Psoas muscle (tissue), 8 donors: ENCODE measurements around the gene CPNE2. TPM values are rescaled to one million over a fixed set of nuclear protein-coding genes. Genes with fewer than 3 reads are reported as not detected.
A peak's percentile ranks its signal among the peaks of the same experiment; 100 is the strongest.

Experiments
- ATAC-seq, 4 donors: fragments of 200-7000 bp; cut with Tn5 transposase; one replicate each; pipeline ENCODE4 v1.9.1; 2020; ENCODE audit warnings: moderate library complexity in 3 of 4, mild to moderate bottlenecking in 2 of 4
- DNase-seq, 2 donors: peaks; one replicate each; pipeline ENCODE4 v3.0.0-alpha.2; 2020
- H3K27ac ChIP-seq: fragments of 200-600 bp; one replicate; pipeline ENCODE4 v1.8.0; 2022
- H3K27me3 ChIP-seq, 3 donors: fragments of 200-600 bp in 1 of 3; one replicate each; pipeline versions ENCODE4 v1.6.1 to v1.8.0; 2013 to 2022; ENCODE audit warnings: low read length in 2 of 3, mild to moderate bottlenecking in 2 of 3, moderate library complexity in 1 of 3; ENCODE audit not compliant: insufficient read depth in 3 of 3
- H3K36me3 ChIP-seq, 2 donors: fragments of 200-600 bp in 1 of 2; one replicate each; pipeline versions ENCODE4 v1.6.1 to v1.8.0; 2013 to 2022; ENCODE audit warnings: low read depth in 1 of 2, mild to moderate bottlenecking in 1 of 2, moderate library complexity in 1 of 2; ENCODE audit not compliant: insufficient read depth in 1 of 2
- H3K4me1 ChIP-seq: fragments of 200-600 bp; one replicate; pipeline ENCODE4 v1.8.0; 2022
- H3K4me3 ChIP-seq: fragments of 200-600 bp; one replicate; pipeline ENCODE4 v1.8.0; 2022; ENCODE audit warnings: mild to moderate bottlenecking
- H3K9me3 ChIP-seq: fragments of 200-600 bp; one replicate; pipeline ENCODE4 v1.8.0; 2022
- WGBS, 3 donors: extraction: QIAGEN DNeasy Blood & Tissue Kit; methylation state at CpG; one replicate each; pipeline versions ENCODE4 v1.1.6 to v1.1.7; 2013; 5-methylcytosine and 5-hydroxymethylcytosine counted together
- intact Hi-C, 2 donors: fragments of 100-400 bp; cut with DNase I; formaldehyde crosslinking; loops; one replicate each; pipeline versions ENCODE4 v1.11.0 to v1.14.2; 2022
- polyA plus RNA-seq, 3 donors: library from polyadenylated mRNA; stranded (reverse); fragments of 200-250 nt; gene quantifications; one replicate each; pipeline ENCODE4 v1.2.3, GENCODE V29; 2013
- total RNA-seq, 4 donors: library from RNA; stranded (reverse); fragmentation: NEBNext Ultra II Directional in 2 of 4; extraction: Animal tissue kit (Norgen Biotek cat#: 25700) in 2 of 4; gene quantifications; one replicate each; pipeline versions ENCODE4 v1.2.1 to v1.2.4, GENCODE V29; 2021 to 2023
- TF ChIP-seq, protein P1 (sequence below): fragments of 200-600 bp; IDR thresholded peaks from one replicate; pipeline ENCODE4 v1.8.0; 2022; ENCODE audit warnings: antibody characterized with exemption
- donor health status: healthy with polysubstance abuse.
- donor health status: DM: no; HTN: no; CAD: no; lungs with moderate emphysema.
- donor health status: Bipolar disorder and iron deficiency.
- donor health status: healthy.
- donor health status: DM: yes; HTN: yes; CAD: no.
- donor health status: DM: no; HTN: no; CAD: no.
- donor health status: DM: no; HTN: no; CAD: no.
- donor health status: DM: yes; HTN: yes; CAD: no.

CPNE2 gene
- total and polyA plus RNA-seq, 7 donors: 8.1 to 16.9 (median 12.4) TPM

GRCh38 chr16:57148481-57148880 lies 56.1 kb downstream of the CPNE2 start:
- intact Hi-C loops: loop anchor here in 1 of 2 donors (10.0 kb wide), 1 partner anchor 54 kb away; the partner anchor contains the start of gene CPNE2
- TF ChIP-seq, protein P1, sequence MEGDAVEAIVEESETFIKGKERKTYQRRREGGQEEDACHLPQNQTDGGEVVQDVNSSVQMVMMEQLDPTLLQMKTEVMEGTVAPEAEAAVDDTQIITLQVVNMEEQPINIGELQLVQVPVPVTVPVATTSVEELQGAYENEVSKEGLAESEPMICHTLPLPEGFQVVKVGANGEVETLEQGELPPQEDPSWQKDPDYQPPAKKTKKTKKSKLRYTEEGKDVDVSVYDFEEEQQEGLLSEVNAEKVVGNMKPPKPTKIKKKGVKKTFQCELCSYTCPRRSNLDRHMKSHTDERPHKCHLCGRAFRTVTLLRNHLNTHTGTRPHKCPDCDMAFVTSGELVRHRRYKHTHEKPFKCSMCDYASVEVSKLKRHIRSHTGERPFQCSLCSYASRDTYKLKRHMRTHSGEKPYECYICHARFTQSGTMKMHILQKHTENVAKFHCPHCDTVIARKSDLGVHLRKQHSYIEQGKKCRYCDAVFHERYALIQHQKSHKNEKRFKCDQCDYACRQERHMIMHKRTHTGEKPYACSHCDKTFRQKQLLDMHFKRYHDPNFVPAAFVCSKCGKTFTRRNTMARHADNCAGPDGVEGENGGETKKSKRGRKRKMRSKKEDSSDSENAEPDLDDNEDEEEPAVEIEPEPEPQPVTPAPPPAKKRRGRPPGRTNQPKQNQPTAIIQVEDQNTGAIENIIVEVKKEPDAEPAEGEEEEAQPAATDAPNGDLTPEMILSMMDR: no peak
- ATAC-seq (no peak), DNase-seq (no peak)
- Histone ChIP-seq H3K27ac (peak overlapping the region; percentile 36), H3K4me1 (peaks cover 21% of the 10 kb centered on the region), H3K4me3 (no peak overlapping the region), H3K9me3 (no peaks in the 10 kb centered on the region), H3K36me3 (peaks cover 0 to 29% of the 10 kb centered on the region in 2 donors), H3K27me3 (no peaks in the 10 kb centered on the region)
- 90 to 97% (median 93%) methylated on average over 6 of the region's 6 CpGs for WGBS, 3 donors

DNA sequence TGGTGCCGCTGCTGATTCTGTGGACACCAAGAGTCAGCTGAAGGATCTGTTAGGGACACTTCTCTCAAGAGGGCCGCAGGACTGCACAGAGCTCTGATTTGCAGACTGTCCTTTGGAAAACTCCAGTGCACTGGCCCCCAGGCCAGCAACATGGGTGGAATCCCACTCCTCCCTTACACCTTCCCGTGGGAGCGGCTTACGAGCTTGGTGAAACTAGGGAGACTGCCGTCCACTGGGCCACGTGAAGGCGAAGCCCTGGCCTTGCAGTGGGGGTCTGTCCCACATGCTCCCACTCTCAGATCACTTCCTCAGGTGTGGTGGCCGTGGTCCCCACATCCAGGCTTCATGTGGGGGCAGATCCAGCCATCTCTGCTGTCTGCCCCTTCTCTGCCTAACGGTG lies 57.0 kb downstream of the CPNE2 start:
- Histone ChIP-seq H3K36me3 (peaks cover 1 to 38% of the 10 kb centered on the region in 2 donors), H3K4me3 (no peak overlapping the region), H3K27ac (no peak overlapping the region), H3K9me3 (no peaks in the 10 kb centered on the region), H3K4me1 (peaks cover 21% of the 10 kb centered on the region), H3K27me3 (no peaks in the 10 kb centered on the region)
- TF ChIP-seq, protein P1: no peak
- 95 to 97% (median 97%) methylated on average over 10 of the region's 10 CpGs for WGBS, 3 donors
- ATAC-seq (no peak), DNase-seq (no peak)
- intact Hi-C loops: loop anchor here in 1 of 2 donors (10.0 kb wide), 1 partner anchor 55 kb away; the partner anchor contains the start of gene CPNE2

GRCh38 chr16:57150682-57151330 lies 58.4 kb downstream of the CPNE2 start:
- peaks cover 15% of the 10 kb centered on the region for H3K4me1 ChIP-seq
- 71 to 77% (median 74%) methylated on average over 9 of the region's 9 CpGs for WGBS, 3 donors

DNA sequence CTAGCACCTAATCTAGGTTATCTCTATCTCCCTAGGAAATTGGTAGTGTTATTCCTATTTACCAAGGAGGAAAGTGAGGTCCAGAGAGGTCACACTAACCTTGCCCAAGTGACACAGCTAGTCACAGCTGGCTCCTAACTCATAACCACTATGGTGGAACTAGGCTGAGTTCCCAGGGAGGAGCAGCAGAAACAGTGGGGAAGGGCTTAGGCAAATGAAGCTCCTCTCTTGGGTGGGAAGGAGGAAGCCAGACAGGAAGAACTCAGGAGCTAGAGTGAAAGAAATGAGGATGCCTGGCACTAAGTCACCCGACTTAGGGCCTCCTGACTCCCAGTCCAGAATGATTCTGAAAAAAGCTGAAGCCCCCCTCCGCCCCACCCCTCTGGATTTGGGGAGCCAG lies 59.0 kb downstream of the CPNE2 start:
- Histone ChIP-seq H3K27me3 (no peaks in the 10 kb centered on the region), H3K36me3 (peaks cover 2 to 55% of the 10 kb centered on the region in 2 donors), H3K4me1 (peaks cover 15% of the 10 kb centered on the region), H3K27ac (no peak overlapping the region), H3K9me3 (no peaks in the 10 kb centered on the region), H3K4me3 (no peak overlapping the region)
- ATAC-seq (no peak), DNase-seq (no peak)
- TF ChIP-seq, protein P1: no peak
- 72 to 88% (median 78%) methylated on average over 2 of the region's 2 CpGs for WGBS, 3 donors
- intact Hi-C loops: loop anchor here in 1 of 2 donors (10.0 kb wide), 1 partner anchor 63 kb away; no protein-coding TSS in a partner anchor

More at GRCh38 chr16:57150682-57151330, 58.4 kb downstream of the CPNE2 start:
- Histone ChIP-seq H3K36me3 (peaks cover 2 to 50% of the 10 kb centered on the region in 2 donors), H3K9me3 (no peaks in the 10 kb centered on the region), H3K4me3 (no peak overlapping the region), H3K27me3 (no peaks in the 10 kb centered on the region), H3K27ac (no peak overlapping the region)
- DNase-seq (no peak), ATAC-seq (no peak)
- intact Hi-C loops: loop anchor here in 1 of 2 donors (10.0 kb wide), 1 partner anchor 64 kb away; no protein-coding TSS in a partner anchor
- TF ChIP-seq, protein P1: no peak
